Activated CD4-positive, alpha-beta memory T cell treated with anti-CD3 and anti-CD28 coated beads for 36 hours (primary cell): ENCODE data around the gene SLC12A4. TPM values are rescaled to one million over a fixed set of nuclear protein-coding genes. Genes with fewer than 3 reads are reported as not detected.
"Not testable (repeated sequence)": the region's sequence is repeated elsewhere in the genome, so short reads cannot be mapped to it uniquely, and the experiment has no call there.

ENCODE experiments used
- CTCF ChIA-PET: fragments of 350-600 bp; sonication (Branson Sonifier 250); formaldehyde crosslinking; loops from one replicate; lab custom pipeline; 2021; ENCODE audit warnings: antibody characterized with exemption, inconsistent platforms; lab: Charles Lee
- POLR2A ChIA-PET: fragments of 350-600 bp; sonication (Branson Sonifier 250); formaldehyde crosslinking; loops from one replicate; lab custom pipeline; 2021; ENCODE audit warnings: antibody characterized with exemption; lab: Charles Lee
- DNase-seq: peaks from one replicate; pipeline ENCODE4 v3.0.0-alpha.2; 2020
- H3K27ac Mint-ChIP-seq: one replicate; pipeline ENCODE4 v1.8.0; 2021; ENCODE audit warnings: mixed read lengths
- H3K27me3 Mint-ChIP-seq: one replicate; pipeline ENCODE4 v1.8.0; 2021; ENCODE audit warnings: mixed read lengths
- H3K36me3 Mint-ChIP-seq: one replicate; pipeline ENCODE4 v1.8.0; 2021; ENCODE audit warnings: mixed read lengths
- H3K4me1 Mint-ChIP-seq: one replicate; pipeline ENCODE4 v1.8.0; 2021; ENCODE audit warnings: low read depth, mixed read lengths
- H3K4me3 Mint-ChIP-seq: one replicate; pipeline ENCODE4 v1.8.0; 2021; ENCODE audit warnings: mild to moderate bottlenecking, mixed read lengths
- H3K9me3 Mint-ChIP-seq: one replicate; pipeline ENCODE4 v1.8.0; 2021; ENCODE audit warnings: mixed read lengths
- intact Hi-C: fragments of 100-400 bp; cut with micrococcal nuclease; formaldehyde crosslinking; loops from one replicate; pipeline ENCODE4 v1.15.1; 2023
- total RNA-seq, 2 experiments: library from RNA; stranded (reverse); gene quantifications; one replicate each; pipeline ENCODE4 v1.2.3, GENCODE V29; 2021

Gene SLC12A4
- total RNA-seq, 2 experiments from 2014 or later: 27.1 to 29.9 TPM

DNA sequence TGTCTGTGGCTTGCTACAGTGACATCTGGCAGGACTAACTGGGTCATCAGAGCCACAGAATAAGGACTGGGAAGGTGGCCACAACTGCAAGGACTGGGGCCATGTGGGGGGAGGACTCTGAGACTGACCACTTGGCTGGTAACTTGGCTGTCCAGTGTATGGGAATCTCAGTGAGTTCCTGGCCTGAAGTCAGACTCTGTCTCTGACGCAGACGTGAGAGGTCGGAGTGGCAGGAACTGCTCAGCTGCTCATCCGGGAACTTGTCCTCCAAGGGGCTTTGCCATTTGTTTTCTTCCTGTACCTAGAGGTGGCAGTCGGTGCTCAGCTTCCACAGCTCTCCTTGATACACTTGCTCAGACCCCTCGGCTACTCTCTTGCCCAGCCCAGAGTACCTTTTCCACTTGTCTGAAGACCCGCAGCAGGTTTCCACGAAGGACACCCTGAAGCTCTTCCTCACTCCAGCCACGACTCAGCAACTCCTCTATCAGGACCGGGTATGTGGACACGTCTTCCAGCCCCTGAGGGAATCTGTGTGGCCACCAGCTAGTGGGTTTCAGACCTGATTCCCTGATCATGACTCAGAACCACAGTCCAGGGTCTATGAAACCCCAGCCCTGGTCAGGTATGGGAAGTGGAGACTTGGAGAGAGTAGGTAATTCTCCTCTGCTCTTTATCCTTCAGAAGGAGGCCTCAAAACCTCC, 19.2 kb upstream of the SLC12A4 start:
- POLR2A ChIA-PET: no interaction called here
- Mint-ChIP-seq H3K27me3 (no peaks in the 10 kb centered on the region), H3K4me1 (peaks cover 23% of the 10 kb centered on the region), H3K4me3 (no peak overlapping the region), H3K9me3 (no peaks in the 10 kb centered on the region), H3K27ac (peak overlapping the region; percentile 5), H3K36me3 (no peaks in the 10 kb centered on the region)
- DNase-seq: no peak
- intact Hi-C loops: no loop called here
- CTCF ChIA-PET: interaction anchor here (1.2 to 2.0 kb wide), 3 partner anchors 53 to 276 kb away, joined by 3 to 5 read pairs (median 5); partner anchors contain the start of gene SLC7A6

- H3K27me3 Mint-ChIP-seq: no peaks in the 10 kb centered on the region
- H3K36me3 Mint-ChIP-seq: no peaks in the 10 kb centered on the region
- no peaks in the 10 kb centered on the region for H3K9me3 Mint-ChIP-seq
- no peak overlapping the region for H3K27ac Mint-ChIP-seq
- POLR2A ChIA-PET: no interaction called here
- no peak for DNase-seq
- no peak overlapping the region for H3K4me3 Mint-ChIP-seq
- intact Hi-C loops: no loop called here
- CTCF ChIA-PET: interaction anchor here (1.2 to 2.0 kb wide), 3 partner anchors 54 to 277 kb away, joined by 3 to 5 read pairs (median 5); partner anchors contain the start of gene SLC7A6
- H3K4me1 Mint-ChIP-seq: peaks cover 22% of the 10 kb centered on the region
Observed at GRCh38 chr16:67986949-67987348, 18.5 kb upstream of the SLC12A4 start.

GRCh38 chr16:67982011-67982696, 13.7 kb upstream of the SLC12A4 start:
- DNase-seq: no peak
- peaks cover 22% of the 10 kb centered on the region for H3K4me1 Mint-ChIP-seq
- H3K9me3 Mint-ChIP-seq: no peaks in the 10 kb centered on the region
- no peaks in the 10 kb centered on the region for H3K27me3 Mint-ChIP-seq
- H3K4me3 Mint-ChIP-seq: no peak overlapping the region
- H3K36me3 Mint-ChIP-seq: no peaks in the 10 kb centered on the region
- ChIA-PET POLR2A (no interaction called here), CTCF (interaction anchor here (1.1 to 1.6 kb wide), 4 partner anchors 10 to 282 kb away, joined by 3 to 4 read pairs (median 3); partner anchors contain the start of gene SLC7A6)
- intact Hi-C loops: loop anchor here (5.0 kb wide), 1 partner anchor 45 kb away; the partner anchor contains the start of gene PSMB10
- no peak overlapping the region for H3K27ac Mint-ChIP-seq

DNA sequence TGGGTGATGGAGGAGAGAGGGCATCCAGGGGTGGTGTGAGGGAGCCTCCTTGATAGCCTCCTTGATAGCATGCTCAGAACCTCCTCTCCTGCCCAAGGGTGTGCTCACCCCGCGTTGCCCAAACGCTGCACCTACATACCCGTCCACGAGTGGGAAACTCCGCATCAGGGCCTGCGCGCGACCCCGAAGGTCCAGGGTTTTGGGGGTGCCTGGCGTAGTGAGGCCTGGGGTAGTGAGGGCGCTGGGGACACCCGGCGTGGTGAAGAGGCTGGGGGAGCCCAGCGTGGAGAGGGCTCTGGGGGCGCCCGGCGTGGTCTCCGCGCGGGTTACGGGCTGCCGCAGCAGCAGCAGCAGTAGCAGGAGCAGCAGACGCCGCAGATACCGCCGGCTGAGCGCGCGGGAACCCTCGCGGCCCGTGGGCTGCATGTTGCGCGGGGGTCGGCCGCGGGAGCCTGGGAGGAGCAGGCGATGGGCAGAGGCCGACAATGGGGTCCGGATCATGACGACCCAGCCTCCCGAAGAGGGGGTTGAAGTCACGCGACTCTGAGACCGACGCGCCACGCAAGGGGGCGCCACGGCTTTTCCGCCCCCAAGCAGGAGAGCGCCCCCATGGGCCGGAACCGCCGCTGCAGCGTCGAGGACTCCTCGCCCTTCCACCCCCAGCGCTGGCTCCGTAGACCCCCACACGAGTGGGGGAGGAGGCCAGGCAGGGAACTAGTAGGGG, 11.7 kb upstream of the SLC12A4 start, which contains the start of gene DPEP3:
Gene DPEP3, minus strand, starts transcription at position 545 of the 724 bp plus-strand sequence. Its CDS starts 119 bp downstream, at position 426.
- Mint-ChIP-seq H3K9me3 (no peaks in the 10 kb centered on the region), H3K27ac (no peak within 1 kb of the TSS), H3K4me3 (no peak within 1 kb of the TSS), H3K27me3 (no peaks in the 10 kb centered on the region), H3K36me3 (no peaks in the 10 kb centered on the region), H3K4me1 (peaks cover 22% of the 10 kb centered on the region)
- POLR2A ChIA-PET: no interaction called here
- CTCF ChIA-PET: interaction anchor here (1.1 to 1.6 kb wide), 2 partner anchors 11 to 96 kb away, joined by 3 to 5 read pairs; no protein-coding TSS in a partner anchor
- intact Hi-C loops: loop anchor here (5.0 kb wide), 1 partner anchor 43 kb away; the partner anchor contains the start of gene PSMB10
- no peak for DNase-seq

- no peaks in the 10 kb centered on the region for H3K36me3 Mint-ChIP-seq
- intact Hi-C loops: no loop called here
- DNase-seq: no peak
- no peaks in the 10 kb centered on the region for H3K9me3 Mint-ChIP-seq
- H3K4me1 Mint-ChIP-seq: peaks cover 3% of the 10 kb centered on the region
- POLR2A ChIA-PET: no interaction called here
- no peak overlapping the region for H3K27ac Mint-ChIP-seq
- no peaks in the 10 kb centered on the region for H3K27me3 Mint-ChIP-seq
- CTCF ChIA-PET: interaction anchor here (0.6 kb wide), 1 partner anchor 86 kb away, joined by 3 read pairs; no protein-coding TSS in a partner anchor
- H3K4me3 Mint-ChIP-seq: no peak overlapping the region
Observed at GRCh38 chr16:67977469-67978227, 9.2 kb upstream of the SLC12A4 start.

DNA sequence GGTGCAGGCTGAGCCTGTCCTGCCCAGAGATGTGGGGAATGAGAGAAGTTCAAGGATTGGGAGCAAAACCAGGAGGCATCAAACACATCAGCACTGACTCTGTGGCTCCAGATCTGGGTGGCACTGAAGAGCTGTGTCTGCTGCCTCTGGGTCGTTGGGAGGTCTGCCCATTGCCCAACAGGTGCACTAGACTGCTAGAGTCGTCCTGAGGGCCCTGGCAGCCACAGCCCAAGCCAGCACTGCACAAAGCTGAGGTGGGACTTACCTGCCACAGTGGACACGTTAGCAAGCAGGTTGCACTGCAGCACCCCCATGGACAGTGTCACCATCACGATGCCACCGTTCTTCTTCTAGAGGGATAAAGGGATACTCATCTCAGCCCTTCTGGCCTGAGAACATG, 8.6 kb upstream of the SLC12A4 start:
- Mint-ChIP-seq H3K27me3 (no peaks in the 10 kb centered on the region), H3K27ac (no peak overlapping the region), H3K36me3 (no peaks in the 10 kb centered on the region), H3K4me3 (no peak overlapping the region), H3K9me3 (no peaks in the 10 kb centered on the region), H3K4me1 (no peaks in the 10 kb centered on the region)
- no peak for DNase-seq
- POLR2A ChIA-PET: no interaction called here
- intact Hi-C loops: no loop called here
- CTCF ChIA-PET: no interaction called here

- H3K27me3 Mint-ChIP-seq: no peaks in the 10 kb centered on the region
- H3K4me1 Mint-ChIP-seq: no peaks in the 10 kb centered on the region
- intact Hi-C loops: no loop called here
- H3K9me3 Mint-ChIP-seq: no peaks in the 10 kb centered on the region
- DNase-seq: no peak
- H3K36me3 Mint-ChIP-seq: no peaks in the 10 kb centered on the region
- CTCF ChIA-PET: interaction anchor here (1.2 kb wide), 1 partner anchor 92 kb away, joined by 5 read pairs; no protein-coding TSS in a partner anchor
- H3K27ac Mint-ChIP-seq: no peak overlapping the region
- no peak overlapping the region for H3K4me3 Mint-ChIP-seq
- POLR2A ChIA-PET: no interaction called here
Observed at GRCh38 chr16:67976205-67976604, 7.8 kb upstream of the SLC12A4 start.

GRCh38 chr16:67975321-67976105, 7.1 kb upstream of the SLC12A4 start:
- CTCF ChIA-PET: interaction anchor here (1.1 to 1.2 kb wide), 2 partner anchors 65 to 92 kb away, joined by 3 to 5 read pairs; no protein-coding TSS in a partner anchor
- intact Hi-C loops: no loop called here
- Mint-ChIP-seq H3K36me3 (no peaks in the 10 kb centered on the region), H3K27me3 (no peaks in the 10 kb centered on the region), H3K9me3 (no peaks in the 10 kb centered on the region), H3K4me3 (no peak overlapping the region), H3K4me1 (no peaks in the 10 kb centered on the region), H3K27ac (no peak overlapping the region)
- DNase-seq: no peak
- POLR2A ChIA-PET: no interaction called here

GRCh38 chr16:67972285-67972684, 3.8 kb upstream of the SLC12A4 start:
- H3K4me3 Mint-ChIP-seq, H3K36me3 Mint-ChIP-seq, DNase-seq, H3K9me3 Mint-ChIP-seq, intact Hi-C loops, H3K27ac Mint-ChIP-seq, H3K27me3 Mint-ChIP-seq, POLR2A ChIA-PET: not testable (repeated sequence)
- peaks cover 11% of the 10 kb centered on the region for H3K4me1 Mint-ChIP-seq
- CTCF ChIA-PET: interaction anchor here (1.2 kb wide), 1 partner anchor 68 kb away, joined by 4 read pairs; no protein-coding TSS in a partner anchor

GRCh38 chr16:67971111-67971510, 2.7 kb upstream of the SLC12A4 start:
- Mint-ChIP-seq H3K4me3 (no peak overlapping the region), H3K36me3 (no peaks in the 10 kb centered on the region), H3K27ac (no peak overlapping the region), H3K4me1 (peaks cover 18% of the 10 kb centered on the region), H3K9me3 (no peaks in the 10 kb centered on the region), H3K27me3 (no peaks in the 10 kb centered on the region)
- intact Hi-C loops: no loop called here
- ChIA-PET POLR2A (no interaction called here), CTCF (no interaction called here)
- DNase-seq: no peak
